GM12872 (cell line): ENCODE data around the gene VAV3.

ENCODE experiments used
- TF ChIP-seq, protein P1 (sequence below): IDR thresholded peaks from 3 replicates; pipeline ENCODE4 v1.5.1; 2011; ENCODE audit warnings: low read depth, mild to moderate bottlenecking, low read length, moderate library complexity; ENCODE audit not compliant: insufficient read depth

VAV3 gene

GRCh38 chr1:107817206-107817605 is 147.8 kb downstream of the VAV3 start:
- TF ChIP-seq, protein P1, sequence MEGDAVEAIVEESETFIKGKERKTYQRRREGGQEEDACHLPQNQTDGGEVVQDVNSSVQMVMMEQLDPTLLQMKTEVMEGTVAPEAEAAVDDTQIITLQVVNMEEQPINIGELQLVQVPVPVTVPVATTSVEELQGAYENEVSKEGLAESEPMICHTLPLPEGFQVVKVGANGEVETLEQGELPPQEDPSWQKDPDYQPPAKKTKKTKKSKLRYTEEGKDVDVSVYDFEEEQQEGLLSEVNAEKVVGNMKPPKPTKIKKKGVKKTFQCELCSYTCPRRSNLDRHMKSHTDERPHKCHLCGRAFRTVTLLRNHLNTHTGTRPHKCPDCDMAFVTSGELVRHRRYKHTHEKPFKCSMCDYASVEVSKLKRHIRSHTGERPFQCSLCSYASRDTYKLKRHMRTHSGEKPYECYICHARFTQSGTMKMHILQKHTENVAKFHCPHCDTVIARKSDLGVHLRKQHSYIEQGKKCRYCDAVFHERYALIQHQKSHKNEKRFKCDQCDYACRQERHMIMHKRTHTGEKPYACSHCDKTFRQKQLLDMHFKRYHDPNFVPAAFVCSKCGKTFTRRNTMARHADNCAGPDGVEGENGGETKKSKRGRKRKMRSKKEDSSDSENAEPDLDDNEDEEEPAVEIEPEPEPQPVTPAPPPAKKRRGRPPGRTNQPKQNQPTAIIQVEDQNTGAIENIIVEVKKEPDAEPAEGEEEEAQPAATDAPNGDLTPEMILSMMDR, result no peak

- TF ChIP-seq, protein P1, result no peak
These were observed 154.6 kb downstream of the VAV3 start for GRCh38 chr1:107810291-107810951.

- TF ChIP-seq, protein P1, result no peak
These were observed 157.1 kb downstream of the VAV3 start for GRCh38 chr1:107807855-107808254.

DNA sequence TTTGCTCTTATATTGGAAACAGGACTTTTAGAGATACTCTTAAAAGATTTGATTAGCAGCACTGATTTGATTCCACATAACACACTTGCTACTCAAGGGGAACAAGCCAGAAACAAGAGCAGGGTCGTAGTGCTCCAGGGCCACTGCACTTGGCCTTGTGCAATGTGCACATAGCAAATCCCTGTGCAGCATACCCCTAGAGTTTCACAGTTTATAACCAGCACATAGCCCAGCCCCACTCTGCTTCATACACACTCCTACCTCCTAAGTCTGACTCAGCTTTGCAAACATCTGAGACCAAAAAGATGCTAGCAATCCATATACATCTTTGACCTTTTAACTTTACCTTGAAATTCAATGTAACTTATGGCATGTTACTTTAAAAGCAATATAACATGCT is 157.6 kb downstream of the VAV3 start:
- TF ChIP-seq, protein P1, result no peak

DNA sequence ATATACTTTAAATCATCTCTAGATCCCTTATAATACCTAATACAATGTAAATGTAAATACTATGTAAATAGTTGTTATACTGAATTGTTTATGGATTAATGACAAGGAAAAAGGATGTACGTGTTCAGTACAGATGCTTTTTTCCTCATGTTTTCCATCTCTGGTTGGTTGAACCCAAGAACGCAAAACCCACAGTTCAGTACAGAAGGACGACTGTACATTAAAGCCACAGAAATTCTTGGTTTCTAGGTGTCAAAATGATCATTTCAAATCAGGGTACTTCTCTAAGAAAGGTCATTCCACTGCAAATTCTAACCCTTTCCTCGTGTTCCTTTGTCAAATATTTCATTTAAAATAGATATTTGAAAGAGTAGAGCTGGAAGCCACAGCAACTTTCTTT is 158.1 kb downstream of the VAV3 start:
- TF ChIP-seq, protein P1, result no peak

DNA sequence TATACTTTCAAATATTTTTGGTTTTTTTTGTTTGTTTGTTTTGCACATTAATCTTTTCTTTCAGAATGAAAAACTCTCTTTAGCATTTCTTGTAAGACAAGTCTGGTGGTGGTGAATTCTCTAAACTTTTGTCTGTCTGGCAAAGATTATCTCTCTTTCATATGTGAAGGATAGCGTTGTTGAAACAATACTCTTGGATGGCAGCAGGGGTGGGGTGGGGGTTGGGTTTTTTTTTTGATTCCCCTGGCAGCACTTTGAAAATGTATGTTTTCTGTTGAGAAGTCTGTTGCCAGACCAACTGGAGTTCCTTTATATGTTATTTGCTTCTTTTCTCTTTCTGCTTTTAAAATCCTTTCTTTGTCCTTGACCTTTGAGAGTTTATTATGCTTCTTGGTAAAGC is 160.2 kb downstream of the VAV3 start:
- TF ChIP-seq, protein P1, result no peak

- TF ChIP-seq, protein P1, result no peak
These were observed 160.8 kb downstream of the VAV3 start for GRCh38 chr1:107804134-107804533.
